GM19372 (cell line): ENCODE measurements around the gene COL21A1.
"Not testable (repeated sequence)": the region's sequence is repeated elsewhere in the genome, so short reads cannot be mapped to it uniquely, and the experiment has no call there.

Experiments
- ATAC-seq: cut with Tn5 transposase; IDR thresholded peaks from one replicate; pipeline ENCODE4 v1.9.1; 2021; ENCODE audit warnings: mild to moderate bottlenecking, low read depth, moderate library complexity; ENCODE audit not compliant: unreplicated experiment

COL21A1 gene

DNA sequence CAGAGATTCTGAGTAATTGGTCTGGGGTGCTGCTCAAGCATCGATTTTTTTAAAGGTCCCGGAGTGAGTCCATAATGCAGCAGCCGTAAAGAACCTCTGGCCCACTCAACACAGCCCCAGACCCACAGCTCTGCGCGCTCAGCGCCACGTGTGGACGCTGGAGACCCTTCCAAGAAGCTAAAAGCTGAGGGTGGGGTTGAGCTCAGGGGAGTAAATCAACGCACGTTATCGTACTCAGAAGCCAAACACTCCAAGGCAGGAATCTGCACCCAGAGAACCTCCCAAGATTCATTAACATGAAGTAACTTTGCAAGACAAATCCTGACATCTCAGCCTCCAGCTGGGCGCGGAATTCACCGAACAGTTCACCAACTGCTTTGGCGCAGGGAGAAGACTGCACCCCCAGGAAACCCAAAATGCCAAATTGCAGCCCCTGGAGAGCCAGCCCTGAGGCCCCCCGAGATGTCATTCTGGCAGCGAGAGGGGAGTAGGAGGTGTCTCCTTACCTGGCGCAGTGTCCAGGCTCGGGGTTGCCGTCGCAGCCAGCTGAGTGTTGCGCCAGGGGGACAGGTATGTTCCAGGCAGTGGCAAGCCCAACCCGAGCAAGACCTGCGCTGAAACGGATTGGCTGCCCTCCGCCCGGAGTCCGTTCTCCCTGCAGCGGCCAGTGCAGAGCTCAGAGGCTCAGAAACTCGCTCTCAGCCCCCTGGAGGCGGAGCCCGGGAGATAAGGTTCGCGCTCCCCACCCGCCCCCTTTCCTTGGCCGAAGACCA is at the start of gene COL21A1:
Gene COL21A1 (minus strand): TSS at position 700 of the 773 bp plus-strand sequence. CDS start 64,962 bp downstream, outside the sequence.
- no peak for ATAC-seq

DNA sequence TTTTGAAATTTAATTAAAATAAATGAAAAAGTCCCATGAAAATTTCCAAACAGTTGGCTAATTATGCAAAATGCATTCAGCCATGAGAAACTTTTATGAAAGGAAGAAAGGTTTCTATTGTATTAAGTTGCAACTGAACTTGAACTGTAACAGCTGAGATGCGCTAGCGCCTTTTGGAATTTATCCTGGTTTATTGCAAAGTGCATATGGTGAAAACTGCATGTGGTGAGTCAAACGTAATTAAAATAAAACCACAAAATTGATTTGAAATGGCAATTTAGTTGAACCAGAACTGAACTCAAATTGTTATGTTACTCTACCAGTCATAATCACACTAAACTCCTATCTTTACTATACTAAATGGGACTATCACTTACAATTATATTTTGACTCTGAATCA is 46.4 kb upstream of the COL21A1 start:
- ATAC-seq = no peak

DNA sequence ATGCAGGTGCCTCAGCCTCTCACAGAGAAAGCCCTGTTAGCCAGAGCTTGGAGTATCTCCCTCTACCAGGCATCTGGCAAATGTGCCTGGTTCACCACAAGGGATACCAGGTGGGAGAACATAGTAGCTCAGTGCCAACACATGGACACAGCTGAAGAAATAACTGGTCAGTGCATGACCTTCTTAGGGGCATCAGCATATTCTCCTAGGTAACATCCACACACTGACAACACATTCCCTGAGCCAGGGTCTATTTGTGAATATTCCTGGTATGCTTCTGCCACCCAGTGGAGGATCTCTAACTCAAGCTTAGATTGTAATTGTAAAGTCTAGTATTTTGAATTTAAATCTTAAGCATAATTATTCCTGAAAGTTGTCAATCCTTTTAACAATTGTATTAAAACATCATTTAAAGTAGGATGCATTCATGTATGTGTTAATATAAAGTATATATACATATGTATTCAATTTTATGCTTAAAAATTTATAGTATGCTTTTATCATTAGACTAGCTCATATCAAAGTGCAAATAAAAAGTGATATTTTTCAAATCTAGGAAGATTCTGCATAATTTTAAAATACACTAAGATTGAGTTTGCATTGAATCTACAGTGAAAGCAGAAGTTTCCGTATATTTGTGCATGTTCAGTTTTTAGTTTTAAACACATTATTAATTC is 45.3 kb upstream of the COL21A1 start:
- no peak for ATAC-seq

DNA sequence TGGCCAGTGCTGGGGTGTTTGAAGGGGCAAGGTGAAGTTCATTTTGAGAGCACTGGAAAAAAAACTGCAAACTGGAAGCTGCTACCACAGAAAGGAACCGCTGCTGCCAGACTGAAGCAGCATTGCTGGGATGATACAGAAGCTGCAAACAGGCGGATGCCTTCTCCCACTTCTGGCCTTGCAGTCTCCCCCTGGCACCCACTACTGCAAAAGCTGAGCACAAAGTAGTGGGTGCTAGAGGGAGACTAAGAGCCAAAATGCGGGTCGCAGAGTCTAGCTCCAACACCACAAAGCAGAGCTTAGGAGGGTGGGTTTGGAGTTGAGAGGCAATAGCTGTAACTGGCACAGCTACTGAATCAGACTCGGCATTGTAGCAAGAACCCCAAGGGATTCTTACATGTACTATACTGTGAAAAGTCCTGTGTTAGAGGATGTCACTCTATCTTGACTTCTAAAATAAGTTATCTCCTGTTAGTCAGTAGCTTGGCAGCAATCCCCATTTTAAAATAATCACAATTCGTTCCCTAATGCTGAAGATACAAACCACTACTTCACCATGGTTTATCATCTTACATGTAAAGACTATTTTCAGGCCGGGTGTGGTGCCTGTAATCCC is 44.0 kb upstream of the COL21A1 start:
- ATAC-seq = no peak

DNA sequence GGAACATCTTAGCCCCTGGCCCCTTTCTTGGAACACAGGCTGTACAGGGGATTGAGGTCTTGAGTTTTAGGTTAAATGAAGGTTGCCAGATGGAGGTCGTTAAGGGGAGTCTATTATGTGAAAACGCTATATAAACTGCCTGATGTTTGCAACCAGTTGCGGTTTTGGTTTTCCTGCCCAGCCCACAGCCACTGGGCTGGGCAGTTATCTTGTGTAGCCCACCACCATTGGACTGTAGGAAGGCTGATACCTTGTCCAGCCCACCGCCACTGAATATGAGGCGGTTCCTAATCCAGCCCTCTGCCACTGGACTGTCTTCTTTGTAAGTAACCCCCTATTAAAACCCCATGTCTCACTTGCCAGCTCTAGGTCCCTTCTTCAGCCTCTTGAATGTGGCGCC is 42.3 kb upstream of the COL21A1 start:
- no peak for ATAC-seq

DNA sequence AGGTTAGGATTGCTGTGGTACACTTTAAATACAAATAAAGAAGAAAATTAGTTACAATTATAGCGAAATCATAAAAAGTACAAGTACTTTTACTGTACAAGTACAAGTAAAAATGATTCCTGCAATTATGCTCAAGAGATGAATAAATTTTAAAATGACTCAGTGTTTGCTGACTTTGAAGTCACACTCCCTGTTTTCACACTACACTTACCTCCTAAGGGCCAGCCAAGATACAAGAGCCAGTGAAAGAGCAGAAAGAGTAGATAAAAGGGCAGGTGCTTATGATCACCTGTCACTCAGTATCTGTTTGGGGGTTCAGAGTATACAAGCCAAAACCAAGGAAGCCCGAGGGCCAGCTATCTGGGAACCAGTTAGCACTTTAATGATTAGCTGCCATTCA is 41.0 kb upstream of the COL21A1 start:
- no peak for ATAC-seq

DNA sequence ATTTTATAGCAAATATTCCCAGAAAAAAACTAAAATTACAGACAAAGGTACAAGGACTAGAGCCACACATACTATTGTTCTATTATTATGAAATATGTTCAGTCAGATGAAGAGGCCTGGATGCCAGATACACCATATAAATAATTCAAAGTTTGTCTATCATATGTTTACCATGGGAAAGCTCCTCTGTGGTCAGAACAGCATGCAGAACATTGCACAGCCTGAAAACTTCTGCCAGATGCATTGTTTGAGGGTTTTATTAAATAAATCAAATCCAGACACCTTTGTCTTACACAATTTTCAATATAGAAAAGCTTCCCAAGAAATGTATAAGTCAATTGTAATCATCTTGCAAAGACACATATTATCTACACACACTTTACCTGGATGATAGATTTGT is 35.0 kb upstream of the COL21A1 start:
- no peak for ATAC-seq

DNA sequence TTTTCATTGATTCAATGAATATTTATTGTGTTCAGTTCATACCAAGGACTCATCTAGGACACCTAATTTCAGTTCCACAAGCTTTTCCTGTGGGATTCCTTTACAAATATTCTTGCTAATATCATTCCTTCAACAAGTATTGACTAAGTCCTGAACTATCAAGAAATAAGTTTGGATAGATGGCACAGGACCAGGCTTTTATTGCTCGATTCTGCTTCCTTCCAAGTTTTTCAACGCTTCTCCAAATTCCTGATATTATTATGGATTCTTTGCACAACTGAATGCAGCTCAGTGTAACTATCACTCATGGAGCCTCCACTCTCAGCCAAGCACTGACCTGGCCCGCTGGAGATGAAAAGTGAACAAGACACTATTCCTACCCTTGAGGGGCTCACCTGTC is 32.7 kb upstream of the COL21A1 start:
- ATAC-seq = no peak

DNA sequence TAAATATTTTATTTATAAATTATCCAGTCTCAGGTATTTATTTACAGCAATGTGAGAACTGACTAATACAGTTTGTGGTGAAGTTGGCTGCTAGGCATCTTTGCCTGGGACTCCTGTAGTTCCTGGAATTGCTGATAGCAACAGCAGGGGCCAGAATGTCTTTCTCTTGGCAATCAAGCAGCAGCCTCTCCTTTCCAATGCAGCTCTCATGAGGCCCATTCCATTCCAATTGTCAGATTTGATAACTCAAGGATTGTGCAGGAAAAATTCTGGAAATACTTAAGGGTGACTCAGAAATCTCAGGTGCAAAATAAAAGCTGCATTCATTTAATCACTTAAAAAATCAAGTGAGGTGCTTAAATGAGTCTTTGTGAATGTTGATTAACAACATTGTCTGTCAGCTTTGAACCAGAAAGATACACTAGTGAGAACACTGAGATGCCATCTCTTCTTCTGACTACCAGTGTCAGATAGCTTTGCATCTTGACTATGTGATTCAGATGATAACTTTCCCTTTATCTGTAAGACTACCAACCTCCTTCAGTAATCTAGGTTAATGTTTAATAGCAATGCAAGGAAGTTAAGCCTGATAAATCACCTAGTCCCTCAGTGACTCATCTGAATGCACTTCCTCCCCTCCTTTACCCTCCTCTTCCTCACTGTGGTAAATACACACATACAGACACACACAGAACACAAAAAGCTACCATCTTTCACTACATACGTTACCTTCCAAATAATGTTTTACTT is 32.1 kb upstream of the COL21A1 start:
- ATAC-seq = no peak

DNA sequence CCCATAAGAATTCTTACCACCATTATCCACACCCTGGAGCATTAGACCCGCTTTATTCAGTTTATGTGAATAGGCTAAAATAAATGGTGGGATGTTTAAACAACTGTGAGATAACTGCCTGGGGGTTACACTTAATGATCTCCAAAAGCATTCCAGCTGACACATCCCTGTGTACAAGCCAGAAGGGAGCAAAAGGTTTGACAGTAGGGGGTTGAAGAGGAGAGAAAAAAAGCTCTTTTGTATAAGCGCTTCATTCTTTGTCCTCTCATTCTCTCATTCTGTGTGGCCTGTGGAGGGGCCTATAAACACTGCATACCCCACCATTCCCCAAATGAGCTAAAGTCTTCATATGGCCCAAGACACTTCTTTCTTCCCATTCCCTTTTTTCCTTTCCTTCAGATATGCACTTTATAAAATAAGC is 30.8 kb upstream of the COL21A1 start:
- ATAC-seq = no peak

DNA sequence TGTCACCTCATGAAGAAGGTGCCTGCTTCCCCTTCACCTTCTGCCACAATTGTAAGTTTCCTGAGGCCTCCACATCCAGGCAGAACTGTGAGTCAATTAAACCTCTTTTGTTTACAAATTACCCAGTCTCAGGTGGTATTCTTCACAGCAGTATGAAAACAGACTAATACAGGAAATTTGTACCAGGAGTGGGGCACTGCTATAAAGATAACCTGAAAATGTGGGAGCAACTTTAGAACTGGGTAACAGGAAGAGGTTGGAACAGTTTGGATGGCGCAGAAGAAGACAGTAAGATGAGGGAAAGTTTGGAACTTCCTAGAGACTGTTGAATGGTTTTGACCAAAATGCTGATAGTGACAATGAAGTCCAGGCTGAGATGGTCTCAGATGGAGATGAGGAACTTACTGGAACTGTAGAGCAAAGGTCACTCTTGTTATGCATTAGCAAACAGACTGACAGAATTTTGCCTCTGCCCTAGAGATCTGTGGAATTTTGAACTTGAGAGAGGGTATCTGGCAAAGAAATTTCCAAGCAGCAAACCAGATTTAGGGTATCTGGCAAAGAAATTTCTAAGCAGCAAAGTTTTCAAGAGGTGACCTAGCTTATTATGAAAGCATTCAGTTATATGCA is 23.5 kb upstream of the COL21A1 start:
- no peak for ATAC-seq

DNA sequence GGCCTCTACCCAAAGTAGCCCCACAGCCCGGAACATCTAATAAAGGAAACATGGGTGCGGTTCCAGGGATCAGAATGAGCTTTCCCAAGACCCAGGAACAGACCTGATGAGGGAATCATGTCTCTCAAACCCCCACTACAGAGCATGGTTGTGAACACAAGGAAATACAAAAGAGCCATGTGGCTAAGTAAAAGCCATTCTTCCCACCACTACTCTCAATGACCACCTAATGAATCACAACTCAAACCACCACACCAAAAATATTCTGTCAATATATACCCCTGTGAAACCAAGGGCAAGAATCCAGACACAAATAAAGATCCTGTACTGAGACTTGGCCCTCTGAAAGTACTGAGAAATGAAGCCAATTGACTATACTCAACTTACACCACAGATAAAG is 20.9 kb upstream of the COL21A1 start:
- no peak for ATAC-seq

DNA sequence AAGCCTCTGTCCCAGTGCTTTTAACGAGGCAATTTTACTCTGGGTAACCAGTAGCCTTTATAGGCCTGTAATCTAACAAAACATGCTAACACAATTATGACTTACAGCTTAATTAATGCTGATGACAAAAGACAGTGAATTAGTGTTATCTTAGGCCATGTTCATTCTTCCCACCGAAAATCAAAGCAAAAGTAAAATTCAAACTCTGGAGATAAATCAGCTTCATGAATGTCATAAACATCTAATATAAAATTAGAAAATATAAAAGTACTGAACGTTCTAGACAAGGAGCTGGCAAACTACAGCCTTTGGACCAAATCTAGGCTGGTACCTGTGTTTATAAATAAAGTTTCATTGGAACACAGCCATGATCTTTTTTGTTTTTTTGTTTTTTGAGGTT is 18.6 kb upstream of the COL21A1 start:
- no peak for ATAC-seq

DNA sequence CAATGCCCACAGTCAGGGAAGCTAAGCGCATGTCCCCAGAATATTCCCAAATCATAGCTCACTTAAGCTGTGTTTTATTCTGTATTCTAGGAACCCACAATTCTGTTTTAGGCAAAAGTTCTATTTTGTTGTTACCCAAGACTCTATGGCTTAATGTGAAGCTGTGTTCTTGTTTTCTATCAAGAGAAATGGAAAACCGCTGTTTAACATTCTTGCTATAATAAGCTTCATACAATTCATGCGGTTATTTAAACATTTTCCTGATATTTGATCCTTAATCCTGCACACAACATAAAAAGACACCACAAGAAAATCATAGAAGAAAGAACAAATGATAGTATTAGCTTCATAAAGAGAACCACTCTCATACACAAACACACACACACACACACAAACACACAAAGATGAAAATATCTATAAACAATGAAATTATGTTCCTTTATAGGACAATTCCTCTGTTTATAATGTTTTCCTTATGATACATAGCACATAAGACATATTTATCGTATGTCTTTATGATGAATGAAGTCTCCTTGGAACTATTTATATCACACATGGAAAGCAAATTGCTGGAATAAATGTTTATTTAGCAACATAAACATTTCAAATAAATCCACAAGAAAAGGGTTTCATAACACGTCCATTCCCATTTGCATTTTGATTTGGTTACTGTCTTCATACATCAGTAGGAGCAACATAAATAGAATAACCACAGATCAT is 16.4 kb upstream of the COL21A1 start:
- no peak for ATAC-seq

DNA sequence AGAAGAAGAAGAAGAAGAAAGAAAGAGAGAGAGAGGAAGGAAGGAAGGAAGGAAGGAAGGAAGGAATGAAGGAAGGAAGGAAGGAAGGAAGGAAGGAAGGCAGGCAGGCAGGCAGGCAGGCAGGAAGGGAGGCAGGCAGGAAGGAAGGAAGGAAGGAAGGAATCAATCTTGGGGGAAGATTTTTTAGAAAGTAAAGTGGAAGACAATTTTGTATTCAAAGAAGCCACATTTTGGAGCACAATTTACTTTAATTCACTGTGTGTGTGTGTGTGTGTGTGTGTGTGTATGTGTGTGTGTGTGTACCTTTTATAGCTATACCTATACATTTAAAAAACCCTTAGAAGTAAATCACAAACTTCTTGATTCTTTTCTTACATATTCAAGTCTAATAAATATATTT is 13.2 kb upstream of the COL21A1 start:
- ATAC-seq = not testable (repeated sequence)

DNA sequence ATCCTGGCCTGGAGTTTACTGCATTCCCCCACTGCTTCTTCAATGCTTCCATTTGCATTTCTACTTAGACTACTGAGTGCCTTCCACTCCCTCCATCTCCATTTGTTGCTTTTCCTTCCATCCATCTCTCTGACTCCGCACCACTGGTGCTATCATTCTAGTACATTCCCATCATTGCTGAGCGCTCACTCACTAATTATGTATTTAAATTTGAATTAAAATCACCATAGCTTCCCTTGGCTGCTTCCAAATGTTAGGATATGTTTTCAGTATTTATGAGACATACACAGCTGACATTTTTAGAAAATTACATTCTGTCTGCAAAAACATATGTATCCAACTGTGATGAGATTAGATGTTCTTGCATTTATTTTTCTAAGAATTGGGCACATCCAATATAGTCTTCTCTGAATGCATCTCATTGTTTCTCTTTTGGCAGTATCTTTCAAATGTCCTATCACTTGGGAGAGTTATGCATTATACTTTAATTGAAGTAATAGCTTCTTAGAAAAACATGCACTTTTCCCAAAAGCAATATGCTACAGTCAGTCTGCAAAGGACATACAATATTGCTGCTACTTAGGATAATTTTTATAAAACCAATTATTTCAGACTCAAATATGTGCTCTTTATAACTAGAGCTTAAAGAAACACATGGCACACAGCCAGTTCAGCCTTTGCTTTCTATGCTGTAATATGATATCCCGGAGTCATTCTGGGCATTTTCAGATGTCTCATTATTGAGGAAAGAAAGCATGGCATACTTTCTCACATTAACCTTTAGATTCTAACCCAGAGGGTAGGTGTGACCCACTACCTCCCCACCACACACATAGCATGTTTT is 12.1 kb upstream of the COL21A1 start:
- ATAC-seq = no peak

DNA sequence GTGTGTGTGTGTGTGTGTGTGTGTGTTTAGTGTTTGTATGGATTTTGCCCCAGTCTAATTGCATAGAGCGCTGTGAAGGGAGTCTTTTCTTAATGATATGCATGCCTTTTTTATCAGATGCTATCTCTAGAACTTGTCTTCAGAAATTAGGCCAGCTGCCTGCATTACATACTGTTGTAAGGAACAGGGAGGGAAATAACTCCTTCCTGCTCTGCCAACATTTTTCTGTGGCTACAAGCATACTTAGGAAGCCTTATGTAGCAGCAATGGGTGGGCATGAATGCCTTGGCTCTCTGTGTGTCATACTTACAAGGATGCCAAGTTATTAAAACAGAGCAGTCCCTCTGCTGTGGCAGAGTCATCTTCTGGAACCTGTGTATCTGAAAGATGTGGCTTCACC is 8.0 kb upstream of the COL21A1 start:
- no peak for ATAC-seq

DNA sequence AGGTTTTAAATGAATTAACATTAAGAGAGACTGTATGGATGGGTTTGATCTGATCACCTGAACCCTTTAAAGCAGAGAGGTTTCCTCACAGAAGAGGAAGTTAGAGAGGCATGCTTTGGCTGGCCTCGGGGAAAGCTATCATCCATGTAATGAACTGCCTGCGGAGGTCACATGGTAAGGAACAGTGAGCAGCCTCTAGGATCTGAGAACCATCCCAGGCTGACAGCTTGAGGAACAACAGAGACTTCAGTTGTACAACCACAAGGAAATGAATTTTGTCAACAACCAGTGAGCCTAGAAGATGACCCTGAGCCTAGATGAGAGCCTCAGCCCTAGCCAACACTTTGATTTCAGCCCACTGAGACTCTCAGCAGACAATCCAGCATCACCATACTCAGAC is 2.9 kb upstream of the COL21A1 start:
- ATAC-seq = no peak

DNA sequence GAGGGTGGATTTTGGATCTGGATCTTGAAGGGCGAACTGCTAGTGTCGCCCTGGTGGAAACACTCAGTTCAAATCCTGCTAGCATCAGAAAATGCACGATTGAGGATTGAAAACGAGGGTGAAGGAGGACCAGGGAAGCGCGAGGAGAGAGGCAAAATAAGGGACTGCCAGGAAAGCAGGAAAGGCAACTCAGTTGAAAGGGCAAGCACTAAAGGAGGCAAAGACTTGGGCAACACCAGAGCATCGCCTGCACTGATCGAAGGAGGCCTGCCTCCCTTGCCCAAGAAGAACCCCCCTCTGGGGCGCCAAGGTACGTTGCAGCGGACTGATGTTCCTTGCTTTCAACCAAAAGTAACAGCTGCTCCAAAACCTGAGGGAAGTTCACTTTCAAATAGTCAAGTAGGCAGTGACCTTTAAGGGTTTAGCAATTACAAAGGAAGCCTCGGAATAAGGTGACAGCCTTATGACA is 308 bp upstream of the COL21A1 start:
- ATAC-seq = no peak
